ENCODE results near the gene PRKACG. TPM values are rescaled to one million over a fixed set of nuclear protein-coding genes. Genes with fewer than 3 reads are reported as not detected.

PRKACG gene
- total RNA-seq, 1 experiment from 2014 or later: not detected

GRCh38 chr9:68983522-68984424, 30.1 kb downstream of the PRKACG start:
- no peak for DNase-seq (ENCODE audit: low read depth)

- no peak for DNase-seq (ENCODE audit: low read depth)
These were observed 30.9 kb downstream of the PRKACG start for GRCh38 chr9:68983008-68983411.

- DNase-seq (ENCODE audit: low read depth): peak; percentile 84
These were observed 32.1 kb downstream of the PRKACG start for GRCh38 chr9:68981789-68982188.

- DNase-seq (ENCODE audit: low read depth): no peak
These were observed 33.5 kb downstream of the PRKACG start for GRCh38 chr9:68980341-68980914.

- DNase-seq (ENCODE audit: low read depth): peak; percentile 9
These were observed 34.2 kb downstream of the PRKACG start for GRCh38 chr9:68979538-68980314.

GRCh38 chr9:68978501-68978900, 35.4 kb downstream of the PRKACG start:
- no peak for DNase-seq (ENCODE audit: low read depth)

GRCh38 chr9:68978066-68978465, 35.8 kb downstream of the PRKACG start:
- no peak for DNase-seq (ENCODE audit: low read depth)

- peak; percentile 37 for DNase-seq (ENCODE audit: low read depth)
These were observed 38.4 kb downstream of the PRKACG start for GRCh38 chr9:68975365-68976043.

GRCh38 chr9:68974901-68975300, 39.0 kb downstream of the PRKACG start:
- DNase-seq (ENCODE audit: low read depth): no peak

GRCh38 chr9:68974431-68974830, 39.5 kb downstream of the PRKACG start:
- no peak for DNase-seq (ENCODE audit: low read depth)

GRCh38 chr9:68973619-68974018, 40.3 kb downstream of the PRKACG start:
- no peak for DNase-seq (ENCODE audit: low read depth)

GRCh38 chr9:68970151-68970550, 43.8 kb downstream of the PRKACG start:
- DNase-seq (ENCODE audit: low read depth): no peak

- no peak for DNase-seq (ENCODE audit: low read depth)
These were observed 44.4 kb downstream of the PRKACG start for GRCh38 chr9:68969538-68969937.

- no peak for DNase-seq (ENCODE audit: low read depth)
These were observed 46.1 kb downstream of the PRKACG start for GRCh38 chr9:68967800-68968199.

GRCh38 chr9:68966496-68966944, 47.4 kb downstream of the PRKACG start:
- no peak for DNase-seq (ENCODE audit: low read depth)

- no peak for DNase-seq (ENCODE audit: low read depth)
These were observed 49.1 kb downstream of the PRKACG start for GRCh38 chr9:68964765-68965164.

- no peak for DNase-seq (ENCODE audit: low read depth)
These were observed 49.8 kb downstream of the PRKACG start for GRCh38 chr9:68964102-68964541.

GRCh38 chr9:68963416-68963815, 50.5 kb downstream of the PRKACG start:
- DNase-seq (ENCODE audit: low read depth): no peak
